IMR-90 (cell line): ENCODE data around the gene CIC.

ENCODE experiments used
- BHLHE40 ChIP-seq: fragments of 150-350 bp; IDR thresholded peaks from 2 replicates; pipeline ENCODE4 v1.6.1; 2016; ENCODE audit warnings: mild to moderate bottlenecking, low read depth, low read length
- CTCF ChIP-seq: conservative IDR thresholded peaks from 2 replicates; pipeline ENCODE4 v1.5.1; 2012; ENCODE audit warnings: mild to moderate bottlenecking, low read depth, low read length, improper control_type of control experiment
- MAZ ChIP-seq: IDR thresholded peaks from 2 replicates; pipeline ENCODE4 v1.6.1; 2012; ENCODE audit warnings: low read depth, mild to moderate bottlenecking, low read length, improper control_type of control experiment, moderate library complexity, borderline replicate concordance
- RAD21 ChIP-seq: IDR thresholded peaks from 2 replicates; pipeline ENCODE4 v1.6.1; 2012; ENCODE audit warnings: low read length, improper control_type of control experiment
- RFX5 ChIP-seq: IDR thresholded peaks from 2 replicates; pipeline ENCODE4 v1.8.0; 2012; ENCODE audit warnings: low read depth, mild to moderate bottlenecking, low read length, moderate library complexity

- TF ChIP-seq MAZ: no peak
- no peak for TF ChIP-seq CTCF
- TF ChIP-seq RFX5: no peak
- TF ChIP-seq BHLHE40: no peak
- TF ChIP-seq RAD21: no peak
Observed at GRCh38 chr19:42288387-42288786, 19.3 kb downstream of the CIC start.
